Transverse colon (tissue), 4 donors: Measurements from ENCODE around the gene ACTA1. TPM values are rescaled to one million over a fixed set of nuclear protein-coding genes. Genes with fewer than 3 reads are reported as not detected.
"Not testable (repeated sequence)": the region's sequence is repeated elsewhere in the genome, so short reads cannot be mapped to it uniquely, and the experiment has no call there.

Source experiments
- DNase-seq: peaks from one replicate; pipeline ENCODE4 v3.0.0-alpha.2; 2019
- H3K27ac ChIP-seq, 4 donors: fragments of 200-600 bp; sonication (generic); 2 replicates each; pipeline ENCODE4 v1.5.1; 2016 to 2018; ENCODE audit warnings: inconsistent platforms in 4 of 4
- H3K27me3 ChIP-seq: fragments of 200-600 bp; sonication (generic); 2 replicates; pipeline ENCODE4 v1.5.1; 2017; ENCODE audit warnings: inconsistent platforms
- H3K36me3 ChIP-seq, 4 donors: fragments of 200-600 bp; sonication (generic); 2 replicates each; pipeline ENCODE4 v1.5.1; 2017 to 2019; ENCODE audit warnings: inconsistent platforms in 4 of 4
- H3K4me1 ChIP-seq, 4 donors: fragments of 200-600 bp; sonication (generic); 2 replicates each; pipeline ENCODE4 v1.5.1; 2017 to 2020; ENCODE audit warnings: inconsistent platforms in 4 of 4
- H3K4me3 ChIP-seq, 4 donors: fragments of 200-600 bp; sonication (generic); 1 replicate in 1 of 4; 2 replicates in 3 of 4; pipeline versions ENCODE4 v1.5.1 to v1.6.1; 2017 to 2019; ENCODE audit warnings: inconsistent platforms in 4 of 4
- H3K9me3 ChIP-seq, 2 donors: fragments of 200-600 bp; sonication (generic); 2 replicates each; pipeline ENCODE4 v1.5.1; 2017 to 2019; ENCODE audit warnings: inconsistent platforms in 2 of 2
- CTCF ChIP-seq, 5 experiments: fragments of 200-600 bp in 3 of 5; fragments of 450-650 bp in 2 of 5; sonication (generic) in 3 of 5; IDR thresholded peaks; 1 replicate in 2 of 5; 2 replicates in 3 of 5; pipeline ENCODE4 v1.5.1; 2016 to 2017; ENCODE audit warnings: antibody characterized with exemption in 5 of 5, inconsistent platforms in 3 of 5, mild to moderate bottlenecking in 2 of 5, moderate library complexity in 1 of 5
- EP300 ChIP-seq: sonication (generic); formaldehyde crosslinking; IDR thresholded peaks from one replicate; pipeline ENCODE4 v1.6.1; 2017; ENCODE audit warnings: antibody characterized with exemption, low read depth
- POLR2A ChIP-seq: fragments of 450-650 bp; IDR thresholded peaks from one replicate; pipeline ENCODE4 v1.6.1; 2016; ENCODE audit warnings: antibody characterized with exemption, mild to moderate bottlenecking, moderate library complexity
- POLR2AphosphoS5 ChIP-seq, 3 donors: sonication (generic); formaldehyde crosslinking; IDR thresholded peaks; one replicate each; pipeline ENCODE4 v1.6.1; 2016; ENCODE audit warnings: antibody characterized with exemption in 3 of 3
- WGBS, 2 donors: methylation state at CpG; one replicate each; pipeline ENCODE4 v1.1.5; 2018; ENCODE audit warnings: low coverage in 1 of 2; 5-methylcytosine and 5-hydroxymethylcytosine counted together
- in situ Hi-C, 4 donors: fragments of 200-750 bp; cut with MboI; loops; one replicate each; pipeline versions ENCODE4 v1.15.0 to v1.15.1; 2017; ENCODE audit warnings: low sequenced_read_pairs in 3 of 4, low pct_ligation_motif_present in 1 of 4, low pct_unique_long_range_greater_than_20kb in 1 of 4
- intact Hi-C: fragments of 100-400 bp; cut with DNase I; formaldehyde crosslinking; loops from one replicate; pipeline ENCODE4 v1.15.1; 2023; ENCODE audit warnings: low total_unique reads
- total RNA-seq, 4 donors: library from RNA; depleted of rRNA; stranded (reverse); fragments of >200 nt; gene quantifications; one replicate each; pipeline ENCODE4 v1.1.0, GENCODE V29; 2016

ACTA1 gene
- total RNA-seq, 4 donors from 2014 or later = 0.95 to 17.5 TPM; not detected in 2

GRCh38 chr1:229402993-229403392, 30.9 kb downstream of the ACTA1 start:
- TF ChIP-seq POLR2AphosphoS5 (IDR thresholded peaks at IDR 0.05) (no peak), CTCF (IDR thresholded peaks at IDR 0.05) (no peak), POLR2A (no peak), EP300 (no peak)
- Histone ChIP-seq H3K9me3 (no peaks in the 10 kb centered on the region), H3K4me3 (no peak overlapping the region), H3K27ac (no peak overlapping the region), H3K36me3 (no peaks in the 10 kb centered on the region), H3K4me1 (peaks cover 6 to 12% (median 8%) of the 10 kb centered on the region in 4 donors), H3K27me3 (peaks cover 62% of the 10 kb centered on the region)
- no peak for DNase-seq
- WGBS, 2 donors = 50 to 83% methylated on average over 1 to 6 of the region's 6 CpGs
- in situ Hi-C loops = no loop called here
- intact Hi-C loops = no loop called here

- intact Hi-C loops, H3K4me1 ChIP-seq, DNase-seq, in situ Hi-C loops, H3K9me3 ChIP-seq, H3K36me3 ChIP-seq, H3K4me3 ChIP-seq, H3K27ac ChIP-seq: not testable (repeated sequence)
- WGBS, 2 donors = 68 to 72% methylated on average over 4 of the region's 4 CpGs
- H3K27me3 ChIP-seq = peaks cover 56% of the 10 kb centered on the region
Observed at GRCh38 chr1:229402329-229402728, 31.6 kb downstream of the ACTA1 start.

GRCh38 chr1:229397762-229398161, 36.1 kb downstream of the ACTA1 start:
- DNase-seq = no peak
- no peak overlapping the region for H3K27ac ChIP-seq
- in situ Hi-C loops (no loop called here), intact Hi-C loops (no loop called here)
- H3K27me3 ChIP-seq = peaks cover 44% of the 10 kb centered on the region
- TF ChIP-seq EP300 = no peak
- TF ChIP-seq POLR2AphosphoS5 (IDR thresholded peaks at IDR 0.05) = no peak
- TF ChIP-seq CTCF (IDR thresholded peaks at IDR 0.05) = no peak
- no peak for TF ChIP-seq POLR2A
- H3K36me3 ChIP-seq = no peaks in the 10 kb centered on the region
- H3K9me3 ChIP-seq = no peaks in the 10 kb centered on the region
- no peak overlapping the region for H3K4me3 ChIP-seq
- WGBS, 2 donors = 55 to 56% methylated on average over 5 of the region's 5 CpGs
- no peaks in the 10 kb centered on the region for H3K4me1 ChIP-seq

GRCh38 chr1:229396585-229397206, 37.2 kb downstream of the ACTA1 start:
- Histone ChIP-seq H3K9me3 (no peaks in the 10 kb centered on the region), H3K36me3 (no peaks in the 10 kb centered on the region), H3K27ac (no peak overlapping the region), H3K27me3 (peaks cover 33% of the 10 kb centered on the region), H3K4me1 (no peaks in the 10 kb centered on the region), H3K4me3 (no peak overlapping the region)
- TF ChIP-seq POLR2AphosphoS5 (IDR thresholded peaks at IDR 0.05) (no peak), POLR2A (no peak), EP300 (no peak)
- DNase-seq = no peak
- WGBS, 2 donors = 49 to 59% methylated on average over 10 to 11 of the region's 11 CpGs
- intact Hi-C loops (no loop called here), in situ Hi-C loops (no loop called here)

- WGBS, 2 donors = 64 to 89% methylated on average over 2 to 5 of the region's 5 CpGs
- H3K4me3 ChIP-seq, H3K27ac ChIP-seq, H3K9me3 ChIP-seq, intact Hi-C loops, DNase-seq, in situ Hi-C loops, H3K4me1 ChIP-seq, H3K36me3 ChIP-seq: not testable (repeated sequence)
- H3K27me3 ChIP-seq = peaks cover 36% of the 10 kb centered on the region
Observed at GRCh38 chr1:229394517-229394916, 39.4 kb downstream of the ACTA1 start.

- intact Hi-C loops (no loop called here), in situ Hi-C loops (no loop called here)
- no peaks in the 10 kb centered on the region for H3K9me3 ChIP-seq
- H3K4me3 ChIP-seq = no peak overlapping the region
- DNase-seq = no peak
- no peaks in the 10 kb centered on the region for H3K36me3 ChIP-seq
- no peak for TF ChIP-seq POLR2AphosphoS5 (IDR thresholded peaks at IDR 0.05)
- TF ChIP-seq POLR2A = no peak
- TF ChIP-seq EP300 = no peak
- no peak for TF ChIP-seq CTCF (IDR thresholded peaks at IDR 0.05)
- H3K4me1 ChIP-seq = no peaks in the 10 kb centered on the region
- H3K27me3 ChIP-seq = peaks cover 32% of the 10 kb centered on the region
- H3K27ac ChIP-seq = no peak overlapping the region
- WGBS, 2 donors = 52 to 71% methylated on average over 2 to 4 of the region's 4 CpGs
Observed at GRCh38 chr1:229392936-229393335, 41.0 kb downstream of the ACTA1 start.
